AG04450 (cell line): ENCODE measurements around the gene KLHL26. TPM values are rescaled to one million over a fixed set of nuclear protein-coding genes. Genes with fewer than 3 reads are reported as not detected.

ENCODE experiments used
- CTCF ChIA-PET: fragments of 300-600, 350-600 bp; formaldehyde crosslinking; extraction: SDS; loops from one replicate; lab custom pipeline; 2022; ENCODE audit warnings: antibody characterized with exemption, inconsistent platforms; lab: Charles Lee
- POLR2A ChIA-PET: fragments of 350-600 bp; formaldehyde crosslinking; extraction: SDS; loops from one replicate; lab custom pipeline; 2021; ENCODE audit warnings: antibody characterized with exemption, inconsistent platforms; lab: Yijun Ruan, JAX
- DNase-seq: peaks from one replicate; pipeline ENCODE4 v3.0.0-alpha.2; 2011; ENCODE audit warnings: low read depth, low spot score
- H3K27ac ChIP-seq: one replicate; pipeline ENCODE4 v1.5.1; 2012; ENCODE audit warnings: low read depth, low read length, control low read depth
- H3K27me3 ChIP-seq: one replicate; pipeline ENCODE4 v1.6.0; 2012; ENCODE audit warnings: low read length; ENCODE audit not compliant: control insufficient read depth, insufficient read depth
- H3K4me3 ChIP-seq: 2 replicates; pipeline ENCODE4 v1.5.1; 2011; ENCODE audit warnings: mild to moderate bottlenecking, low read depth, low read length, control low read depth
- H3K9me3 ChIP-seq: 2 replicates; pipeline ENCODE4 v1.5.1; 2012; ENCODE audit warnings: low read length; ENCODE audit not compliant: control insufficient read depth, insufficient read depth
- CTCF ChIP-seq: IDR thresholded peaks from 2 replicates; pipeline ENCODE4 v1.5.1; 2011; ENCODE audit warnings: low read depth, low read length, control low read depth, inconsistent platforms
- polyA plus RNA-seq: library from polyadenylated mRNA; depleted of rRNA; stranded (reverse); fragments of >200 nt; gene quantifications from 2 replicates; pipeline ENCODE4 v1.2.3, GENCODE V29; 2011

The KLHL26 gene
- polyA plus RNA-seq, 1 experiment = 1.2 TPM

DNA sequence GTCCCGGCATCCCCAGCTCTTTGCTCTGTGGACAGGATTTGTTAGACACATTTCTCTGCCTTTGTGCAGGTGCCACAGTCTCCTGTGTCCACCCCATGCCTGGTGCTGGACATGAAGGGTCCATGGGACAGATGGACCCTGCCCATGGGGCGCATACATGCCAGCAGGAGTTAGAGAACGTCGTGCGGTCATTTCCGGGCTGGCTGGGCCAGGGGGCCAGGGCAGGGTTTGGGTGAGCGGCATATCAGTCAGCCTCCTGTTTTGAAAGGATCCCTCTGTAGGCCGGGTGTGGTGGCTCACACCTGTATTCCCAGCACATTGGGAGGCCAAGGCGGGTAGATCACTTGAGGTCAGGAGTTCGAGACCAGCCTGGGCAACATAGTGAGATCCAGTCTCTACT is 11.0 kb downstream of the KLHL26 start:
- ChIA-PET POLR2A (no interaction called here), CTCF (no interaction called here)
- Histone ChIP-seq H3K9me3 (peaks cover 7% of the 10 kb centered on the region; the same call in 1 of the 2 replicates), H3K4me3 (no peak overlapping the region), H3K27me3 (no peaks in the 10 kb centered on the region), H3K27ac (no peak overlapping the region)
- DNase-seq = no peak
- no peak for TF ChIP-seq CTCF

DNA sequence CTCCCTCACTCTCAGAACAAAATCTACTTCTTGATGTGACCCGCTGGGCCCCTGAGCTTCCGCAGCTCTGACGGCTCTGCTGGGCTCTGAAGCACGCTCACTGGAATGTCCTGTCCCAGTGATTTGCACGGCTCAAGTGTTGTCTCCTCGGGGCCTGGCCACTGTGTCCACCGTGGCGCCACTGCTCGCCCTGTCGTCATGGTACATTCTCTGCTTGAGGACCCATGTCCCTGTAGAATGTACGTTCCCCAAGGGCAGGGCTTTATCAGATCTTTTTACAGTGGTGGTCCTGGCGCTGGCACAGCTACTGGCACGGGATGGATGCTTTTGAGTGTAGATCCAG is 12.1 kb downstream of the KLHL26 start:
- CTCF ChIA-PET = no interaction called here
- DNase-seq = no peak

GRCh38 chr19:18649371-18650020 is 12.7 kb downstream of the KLHL26 start:
- no peak for TF ChIP-seq CTCF
- ChIA-PET CTCF (no interaction called here), POLR2A (interaction anchor here (0.7 kb wide), 1 partner anchor 20 kb away, joined by 3 read pairs; no protein-coding TSS in a partner anchor)
- Histone ChIP-seq H3K9me3 (no peaks in the 10 kb centered on the region), H3K27ac (peak overlapping the region; percentile 96), H3K4me3 (peak overlapping the region; percentile 29; the same call in 1 of the 2 replicates), H3K27me3 (no peaks in the 10 kb centered on the region)
- no peak for DNase-seq

More for the DNA sequence above, 12.1 kb downstream of the KLHL26 start:
- TF ChIP-seq CTCF = no peak
- Histone ChIP-seq H3K27me3 (no peaks in the 10 kb centered on the region), H3K9me3 (peaks cover under 1% of the 10 kb centered on the region; the same call in 1 of the 2 replicates), H3K4me3 (peak overlapping the region; percentile 29; the same call in 1 of the 2 replicates), H3K27ac (no peak overlapping the region)
- POLR2A ChIA-PET = interaction anchor here (0.7 kb wide), 1 partner anchor 21 kb away, joined by 3 read pairs; no protein-coding TSS in a partner anchor

DNA sequence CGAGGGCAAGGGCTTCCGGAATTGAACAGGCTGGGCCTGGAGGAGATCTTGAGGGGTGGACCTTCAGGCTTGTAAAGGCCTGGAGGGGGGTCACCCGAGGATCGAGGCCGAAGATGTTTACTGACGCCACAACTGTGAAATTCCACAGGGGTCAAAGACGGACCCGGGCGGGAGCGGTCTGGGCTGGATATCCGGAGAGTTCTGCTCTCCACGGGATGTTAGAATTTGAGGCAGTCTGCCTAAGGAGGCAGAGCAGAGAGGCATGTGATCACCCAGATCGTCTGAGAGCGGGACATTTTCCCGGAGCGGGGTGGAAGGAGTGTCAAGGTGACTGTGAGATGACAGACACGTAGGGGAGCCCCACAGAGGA is 13.2 kb downstream of the KLHL26 start:
- ChIA-PET CTCF (no interaction called here), POLR2A (no interaction called here)
- Histone ChIP-seq H3K27me3 (no peaks in the 10 kb centered on the region), H3K4me3 (peak overlapping the region; percentile 25; the same call in 1 of the 2 replicates), H3K27ac (peak overlapping the region; percentile 96), H3K9me3 (no peaks in the 10 kb centered on the region)
- TF ChIP-seq CTCF = no peak
- no peak for DNase-seq

GRCh38 chr19:18650468-18651041 is 13.7 kb downstream of the KLHL26 start:
- POLR2A ChIA-PET = interaction anchor here (0.6 kb wide), 1 partner anchor 11 kb away, joined by 3 read pairs; no protein-coding TSS in a partner anchor
- Histone ChIP-seq H3K9me3 (no peaks in the 10 kb centered on the region), H3K27ac (peak overlapping the region; percentile 96), H3K27me3 (no peaks in the 10 kb centered on the region), H3K4me3 (peak overlapping the region; percentile 26)
- peak; percentile 51 for DNase-seq
- no peak for TF ChIP-seq CTCF
- CTCF ChIA-PET = no interaction called here
